ENCODE results near the gene PGBD1. TPM values are rescaled to one million over a fixed set of nuclear protein-coding genes. Genes with fewer than 3 reads are reported as not detected.
A peak's percentile ranks its signal among the peaks of the same experiment; 100 is the strongest.

The PGBD1 gene, protein sequence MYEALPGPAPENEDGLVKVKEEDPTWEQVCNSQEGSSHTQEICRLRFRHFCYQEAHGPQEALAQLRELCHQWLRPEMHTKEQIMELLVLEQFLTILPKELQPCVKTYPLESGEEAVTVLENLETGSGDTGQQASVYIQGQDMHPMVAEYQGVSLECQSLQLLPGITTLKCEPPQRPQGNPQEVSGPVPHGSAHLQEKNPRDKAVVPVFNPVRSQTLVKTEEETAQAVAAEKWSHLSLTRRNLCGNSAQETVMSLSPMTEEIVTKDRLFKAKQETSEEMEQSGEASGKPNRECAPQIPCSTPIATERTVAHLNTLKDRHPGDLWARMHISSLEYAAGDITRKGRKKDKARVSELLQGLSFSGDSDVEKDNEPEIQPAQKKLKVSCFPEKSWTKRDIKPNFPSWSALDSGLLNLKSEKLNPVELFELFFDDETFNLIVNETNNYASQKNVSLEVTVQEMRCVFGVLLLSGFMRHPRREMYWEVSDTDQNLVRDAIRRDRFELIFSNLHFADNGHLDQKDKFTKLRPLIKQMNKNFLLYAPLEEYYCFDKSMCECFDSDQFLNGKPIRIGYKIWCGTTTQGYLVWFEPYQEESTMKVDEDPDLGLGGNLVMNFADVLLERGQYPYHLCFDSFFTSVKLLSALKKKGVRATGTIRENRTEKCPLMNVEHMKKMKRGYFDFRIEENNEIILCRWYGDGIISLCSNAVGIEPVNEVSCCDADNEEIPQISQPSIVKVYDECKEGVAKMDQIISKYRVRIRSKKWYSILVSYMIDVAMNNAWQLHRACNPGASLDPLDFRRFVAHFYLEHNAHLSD
- 5.6 and 6.8 TPM in 2 replicates for total RNA-seq

DNA sequence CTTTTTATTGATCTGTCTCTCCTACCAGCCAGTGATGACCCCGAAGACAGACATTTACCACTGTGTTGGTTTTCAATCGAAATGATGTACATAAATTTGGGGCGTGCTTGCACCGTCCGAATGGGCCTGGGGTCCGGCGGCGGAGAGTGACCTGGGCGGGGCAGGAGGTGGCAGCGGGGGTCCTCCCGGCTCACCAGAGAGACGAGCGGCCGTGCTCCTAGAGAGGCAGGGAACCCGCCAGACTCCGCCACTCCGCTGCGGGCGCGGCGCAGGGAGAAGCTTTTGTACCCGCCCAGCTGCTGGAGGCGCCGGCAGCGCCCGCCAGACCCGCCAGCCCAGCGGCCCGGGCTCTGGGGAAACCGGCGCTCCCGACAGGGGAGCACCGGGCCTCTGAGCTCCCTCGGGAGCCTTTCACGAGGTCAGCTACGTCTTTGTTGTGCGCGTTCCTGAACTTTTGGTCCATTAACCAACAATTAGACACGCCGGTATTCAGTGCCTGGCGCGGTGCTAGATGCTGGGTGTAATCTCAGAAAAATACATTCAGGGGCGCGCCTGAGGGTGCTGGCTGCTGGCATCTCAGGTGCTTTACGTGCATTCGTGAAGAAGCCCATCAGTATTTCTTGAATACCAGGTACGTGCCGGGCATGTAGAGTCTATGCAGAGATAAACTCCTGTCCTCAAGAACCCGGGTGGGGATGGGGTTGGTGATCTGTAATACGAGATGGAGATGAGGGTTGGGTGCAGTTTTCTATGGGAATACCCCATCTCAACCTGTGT is at the start of gene PGBD1:
TSS of gene PGBD1 (plus strand) at position 285 of the 777 bp plus-strand sequence. CDS start 2,242 bp downstream, outside the sequence.
- peak; percentile 72 for DNase-seq (ENCODE audit: low read depth)
- H3K4me3 ChIP-seq (ENCODE audit: low read depth, low read length) = peak within 1 kb of the TSS; percentile 80
- TF ChIP-seq, protein P1, sequence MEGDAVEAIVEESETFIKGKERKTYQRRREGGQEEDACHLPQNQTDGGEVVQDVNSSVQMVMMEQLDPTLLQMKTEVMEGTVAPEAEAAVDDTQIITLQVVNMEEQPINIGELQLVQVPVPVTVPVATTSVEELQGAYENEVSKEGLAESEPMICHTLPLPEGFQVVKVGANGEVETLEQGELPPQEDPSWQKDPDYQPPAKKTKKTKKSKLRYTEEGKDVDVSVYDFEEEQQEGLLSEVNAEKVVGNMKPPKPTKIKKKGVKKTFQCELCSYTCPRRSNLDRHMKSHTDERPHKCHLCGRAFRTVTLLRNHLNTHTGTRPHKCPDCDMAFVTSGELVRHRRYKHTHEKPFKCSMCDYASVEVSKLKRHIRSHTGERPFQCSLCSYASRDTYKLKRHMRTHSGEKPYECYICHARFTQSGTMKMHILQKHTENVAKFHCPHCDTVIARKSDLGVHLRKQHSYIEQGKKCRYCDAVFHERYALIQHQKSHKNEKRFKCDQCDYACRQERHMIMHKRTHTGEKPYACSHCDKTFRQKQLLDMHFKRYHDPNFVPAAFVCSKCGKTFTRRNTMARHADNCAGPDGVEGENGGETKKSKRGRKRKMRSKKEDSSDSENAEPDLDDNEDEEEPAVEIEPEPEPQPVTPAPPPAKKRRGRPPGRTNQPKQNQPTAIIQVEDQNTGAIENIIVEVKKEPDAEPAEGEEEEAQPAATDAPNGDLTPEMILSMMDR (IDR thresholded peaks at IDR 0.05; ENCODE audit: insufficient read depth, low read depth, low read length) = no peak

DNA sequence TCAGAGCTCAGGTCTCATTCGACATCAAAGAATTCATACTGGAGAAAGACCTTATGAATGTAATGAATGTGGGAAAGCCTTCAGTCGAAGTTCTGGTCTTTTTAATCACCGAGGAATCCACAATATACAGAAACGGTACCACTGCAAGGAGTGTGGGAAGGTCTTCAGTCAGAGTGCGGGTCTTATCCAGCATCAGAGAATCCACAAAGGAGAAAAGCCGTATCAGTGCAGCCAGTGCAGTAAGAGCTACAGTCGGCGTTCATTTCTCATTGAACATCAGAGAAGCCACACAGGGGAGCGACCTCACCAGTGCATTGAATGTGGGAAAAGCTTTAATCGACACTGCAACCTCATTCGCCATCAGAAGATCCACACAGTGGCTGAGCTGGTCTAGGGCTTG is 48.6 kb upstream of the PGBD1 start:
- no peak for DNase-seq (ENCODE audit: low read depth)
- no peak overlapping the region for H3K4me3 ChIP-seq (ENCODE audit: low read depth, low read length)
- TF ChIP-seq, protein P1 (IDR thresholded peaks at IDR 0.05; ENCODE audit: insufficient read depth, low read depth, low read length) = no peak

DNA sequence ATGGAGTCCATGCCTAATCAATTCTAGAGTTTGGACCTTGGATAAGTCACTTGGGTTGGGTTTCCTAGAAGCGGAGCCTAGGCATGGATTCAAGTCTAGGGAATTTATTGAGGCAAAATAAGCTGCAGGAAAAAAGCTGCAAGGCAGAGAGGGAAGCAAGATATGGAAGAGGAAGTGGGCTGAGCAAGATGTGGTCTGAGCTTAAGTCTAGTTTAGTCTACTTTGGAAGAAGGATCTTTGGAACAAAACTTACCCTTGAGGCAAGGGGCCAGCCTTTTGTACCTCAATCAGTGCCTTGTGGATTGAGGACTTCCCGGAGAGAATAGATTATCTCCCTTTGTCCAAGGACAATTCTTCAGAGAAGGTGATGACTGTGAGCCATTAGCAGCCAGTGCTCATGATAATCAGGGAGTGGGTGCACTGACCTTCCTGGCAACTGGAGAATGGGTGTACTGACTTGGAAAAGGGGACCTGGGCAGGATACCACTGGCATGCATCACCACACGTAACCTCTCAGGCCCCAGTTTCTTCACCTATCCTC is 45.4 kb upstream of the PGBD1 start:
- TF ChIP-seq, protein P1 (IDR thresholded peaks at IDR 0.05; ENCODE audit: insufficient read depth, low read depth, low read length) = no peak
- H3K4me3 ChIP-seq (ENCODE audit: low read depth, low read length) = no peak overlapping the region
- DNase-seq (ENCODE audit: low read depth) = no peak

DNA sequence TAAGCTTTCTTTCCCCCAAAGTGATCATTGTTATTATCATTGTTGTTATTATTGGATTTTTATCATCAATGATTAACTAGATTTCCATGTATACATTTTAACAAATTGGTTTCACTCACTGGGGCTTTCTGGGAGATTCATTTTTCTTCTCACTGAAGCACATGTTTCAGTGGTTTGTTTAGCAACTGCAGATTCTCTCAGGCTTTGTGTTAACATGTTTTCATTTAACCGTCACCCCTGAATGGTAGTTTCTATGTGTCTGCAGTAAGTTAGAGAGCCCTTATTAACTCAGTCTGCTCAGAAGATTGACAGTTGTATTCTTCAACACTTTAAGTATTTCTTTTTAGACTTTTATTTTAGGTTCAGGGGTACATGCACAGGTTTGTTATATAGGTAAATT is 41.7 kb upstream of the PGBD1 start:
- no peak for DNase-seq (ENCODE audit: low read depth)
- H3K4me3 ChIP-seq (ENCODE audit: low read depth, low read length) = no peak overlapping the region
- TF ChIP-seq, protein P1 (IDR thresholded peaks at IDR 0.05; ENCODE audit: insufficient read depth, low read depth, low read length) = no peak

DNA sequence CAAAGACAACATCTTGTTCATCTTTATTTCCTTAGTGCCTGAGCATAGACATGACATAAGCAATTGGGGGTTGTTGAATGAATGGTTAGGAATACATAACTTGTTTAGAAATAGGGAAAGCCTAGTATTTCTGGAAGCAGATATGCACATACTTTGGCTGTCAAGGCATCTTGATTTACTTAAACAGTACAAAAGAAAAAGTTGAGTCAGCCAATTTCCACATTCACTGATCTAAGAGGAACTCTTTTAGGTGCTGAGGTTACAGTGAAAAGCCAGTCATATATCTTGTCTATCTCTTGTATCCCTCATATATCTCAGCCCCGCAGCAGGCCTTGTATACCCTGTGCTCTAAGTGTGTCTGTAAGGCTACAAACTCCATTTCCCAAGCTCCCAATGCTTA is 40.9 kb upstream of the PGBD1 start:
- no peak for DNase-seq (ENCODE audit: low read depth)
- TF ChIP-seq, protein P1 (IDR thresholded peaks at IDR 0.05; ENCODE audit: insufficient read depth, low read depth, low read length) = no peak
- H3K4me3 ChIP-seq (ENCODE audit: low read depth, low read length) = no peak overlapping the region

DNA sequence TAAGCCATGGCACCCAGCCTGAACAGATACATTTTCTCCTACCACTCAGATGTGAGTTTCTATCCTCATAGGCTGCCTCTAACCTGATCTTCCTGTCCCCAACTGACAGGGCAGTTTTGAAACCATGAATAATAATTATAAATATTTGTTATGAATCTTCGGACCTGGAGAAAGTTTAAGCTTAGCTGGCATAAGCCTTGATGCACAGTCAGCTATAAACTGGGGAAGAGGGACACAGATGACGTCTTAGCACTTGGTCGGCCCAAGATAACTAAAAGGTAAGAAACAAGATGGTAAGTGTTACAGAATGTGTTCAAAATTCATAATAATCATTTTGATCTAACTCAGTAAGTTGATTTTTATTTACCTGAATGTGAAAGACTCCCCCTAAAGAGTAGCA is 37.4 kb upstream of the PGBD1 start:
- H3K4me3 ChIP-seq (ENCODE audit: low read depth, low read length) = no peak overlapping the region
- TF ChIP-seq, protein P1 (IDR thresholded peaks at IDR 0.05; ENCODE audit: insufficient read depth, low read depth, low read length) = no peak
- DNase-seq (ENCODE audit: low read depth) = no peak

Measured in fibroblast of villous mesenchyme (primary cell).